Endodermal cell (in vitro differentiated cells): ENCODE measurements around the gene KIAA1958. TPM values are rescaled to one million over a fixed set of nuclear protein-coding genes. Genes with fewer than 3 reads are reported as not detected.

Experiments
- DNase-seq: peaks from one replicate; pipeline ENCODE4 v3.0.0-alpha.2; 2017
- H3K27ac ChIP-seq: 2 replicates; pipeline ENCODE4 v1.5.1; 2013; ENCODE audit warnings: mild to moderate bottlenecking, low read depth, low read length, moderate library complexity
- H3K27me3 ChIP-seq: 2 replicates; pipeline ENCODE4 v1.6.1; 2013; ENCODE audit warnings: mild to moderate bottlenecking, low read length, moderate library complexity; ENCODE audit not compliant: insufficient read depth, control insufficient read depth, poor library complexity, severe bottlenecking
- H3K36me3 ChIP-seq: 2 replicates; pipeline ENCODE4 v1.7.0; 2013; ENCODE audit warnings: mild to moderate bottlenecking, low read length, moderate library complexity; ENCODE audit not compliant: control insufficient read depth, insufficient read depth
- H3K4me1 ChIP-seq: one replicate; pipeline ENCODE4 v1.7.0; 2013; ENCODE audit warnings: low read length; ENCODE audit not compliant: control insufficient read depth, insufficient read depth
- H3K4me3 ChIP-seq: 2 replicates; pipeline ENCODE4 v1.5.1; 2013; ENCODE audit warnings: mild to moderate bottlenecking, low read length, moderate library complexity
- H3K9ac ChIP-seq: 2 replicates; pipeline ENCODE4 v1.6.1; 2013; ENCODE audit warnings: mild to moderate bottlenecking, low read length, moderate library complexity; ENCODE audit not compliant: poor library complexity, severe bottlenecking; ENCODE audit errors: extremely low read depth
- H3K9me3 ChIP-seq: 2 replicates; pipeline ENCODE4 v1.6.1; 2013; ENCODE audit warnings: mild to moderate bottlenecking, low read length, moderate library complexity; ENCODE audit not compliant: control insufficient read depth
- H3K27ac Mint-ChIP-seq: 2 replicates; pipeline ENCODE4 v1.8.0; 2020; ENCODE audit warnings: mixed read lengths
- H3K27me3 Mint-ChIP-seq: 2 replicates; pipeline ENCODE4 v1.8.0; 2021; ENCODE audit warnings: mild to moderate bottlenecking, mixed read lengths; ENCODE audit not compliant: insufficient read depth
- H3K36me3 Mint-ChIP-seq: 2 replicates; pipeline ENCODE4 v1.8.0; 2020; ENCODE audit warnings: low read depth, mixed read lengths
- H3K4me1 Mint-ChIP-seq: 2 replicates; pipeline ENCODE4 v1.8.0; 2020; ENCODE audit warnings: mixed read lengths
- H3K4me3 Mint-ChIP-seq: 2 replicates; pipeline ENCODE4 v1.8.0; 2020; ENCODE audit warnings: mild to moderate bottlenecking, moderate library complexity, mixed read lengths
- H3K9me3 Mint-ChIP-seq: 2 replicates; pipeline ENCODE4 v1.8.0; 2020; ENCODE audit warnings: mild to moderate bottlenecking, mixed read lengths
- WGBS, 2 experiments: methylation state at CpG; one replicate each; pipeline versions ENCODE4 v1.1.5 to v1.1.7; 2013; ENCODE audit warnings: missing lambda C conversion rate in 2 of 2, mixed read lengths in 1 of 2; ENCODE audit not compliant: insufficient coverage in 1 of 2, insufficient read length in 1 of 2; 5-methylcytosine and 5-hydroxymethylcytosine counted together
- total RNA-seq, 2 donors: library from RNA; stranded (reverse); fragmentation: NEBNext Ultra II Directional in 1 of 2; extraction: Animal tissue kit (Norgen Biotek cat#: 25700) in 1 of 2; gene quantifications; 2 replicates in 1 of 2; 3 replicates in 1 of 2; pipeline ENCODE4 v1.2.1, GENCODE V29; 2021
- TF ChIP-seq, protein P1 (sequence below): fragments of 200-600 bp; sonication (generic); conservative IDR thresholded peaks from 2 replicates; pipeline ENCODE4 v1.5.0; 2021; ENCODE audit warnings: antibody characterized with exemption, mild to moderate bottlenecking

The KIAA1958 gene
- total RNA-seq, 2 donors from 2014 or later = 44.6 to 50.9 TPM

- Histone ChIP-seq H3K4me1 (peaks cover 14% of the 10 kb centered on the region), H3K27me3 (no peaks in the 10 kb centered on the region), H3K4me3 (no peak overlapping the region), H3K9me3 (no peaks in the 10 kb centered on the region), H3K9ac (no peak overlapping the region), H3K27ac (no peak overlapping the region), H3K36me3 (peaks cover 4% of the 10 kb centered on the region)
- Mint-ChIP-seq H3K4me1 (peaks cover 30% of the 10 kb centered on the region), H3K27ac (no peak overlapping the region), H3K9me3 (no peaks in the 10 kb centered on the region), H3K27me3 (no peaks in the 10 kb centered on the region), H3K36me3 (peaks cover 12% of the 10 kb centered on the region), H3K4me3 (no peak overlapping the region)
- no peak for DNase-seq
- WGBS, 2 experiments = 94 to 100% methylated on average over 2 to 3 of the region's 3 CpGs
- TF ChIP-seq, protein P1, sequence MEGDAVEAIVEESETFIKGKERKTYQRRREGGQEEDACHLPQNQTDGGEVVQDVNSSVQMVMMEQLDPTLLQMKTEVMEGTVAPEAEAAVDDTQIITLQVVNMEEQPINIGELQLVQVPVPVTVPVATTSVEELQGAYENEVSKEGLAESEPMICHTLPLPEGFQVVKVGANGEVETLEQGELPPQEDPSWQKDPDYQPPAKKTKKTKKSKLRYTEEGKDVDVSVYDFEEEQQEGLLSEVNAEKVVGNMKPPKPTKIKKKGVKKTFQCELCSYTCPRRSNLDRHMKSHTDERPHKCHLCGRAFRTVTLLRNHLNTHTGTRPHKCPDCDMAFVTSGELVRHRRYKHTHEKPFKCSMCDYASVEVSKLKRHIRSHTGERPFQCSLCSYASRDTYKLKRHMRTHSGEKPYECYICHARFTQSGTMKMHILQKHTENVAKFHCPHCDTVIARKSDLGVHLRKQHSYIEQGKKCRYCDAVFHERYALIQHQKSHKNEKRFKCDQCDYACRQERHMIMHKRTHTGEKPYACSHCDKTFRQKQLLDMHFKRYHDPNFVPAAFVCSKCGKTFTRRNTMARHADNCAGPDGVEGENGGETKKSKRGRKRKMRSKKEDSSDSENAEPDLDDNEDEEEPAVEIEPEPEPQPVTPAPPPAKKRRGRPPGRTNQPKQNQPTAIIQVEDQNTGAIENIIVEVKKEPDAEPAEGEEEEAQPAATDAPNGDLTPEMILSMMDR = no peak
Measured at GRCh38 chr9:112555101-112555643, 68.5 kb downstream of the KIAA1958 start.

- Histone ChIP-seq H3K27ac (no peak overlapping the region), H3K4me3 (no peak overlapping the region), H3K9me3 (no peaks in the 10 kb centered on the region), H3K9ac (no peak overlapping the region), H3K4me1 (peaks cover 7% of the 10 kb centered on the region), H3K36me3 (peaks cover 4% of the 10 kb centered on the region), H3K27me3 (no peaks in the 10 kb centered on the region)
- peaks cover 12% of the 10 kb centered on the region for H3K36me3 Mint-ChIP-seq
- DNase-seq = no peak
- 93 to 97% methylated on average over 6 to 9 of the region's 9 CpGs for WGBS, 2 experiments
- TF ChIP-seq, protein P1 = no peak
- H3K4me3 Mint-ChIP-seq = no peak overlapping the region
- H3K27me3 Mint-ChIP-seq = no peaks in the 10 kb centered on the region
- H3K27ac Mint-ChIP-seq = no peak overlapping the region
- H3K4me1 Mint-ChIP-seq = peaks cover 24% of the 10 kb centered on the region
- H3K9me3 Mint-ChIP-seq = no peaks in the 10 kb centered on the region
Measured at GRCh38 chr9:112555844-112556482, 69.3 kb downstream of the KIAA1958 start.

DNA sequence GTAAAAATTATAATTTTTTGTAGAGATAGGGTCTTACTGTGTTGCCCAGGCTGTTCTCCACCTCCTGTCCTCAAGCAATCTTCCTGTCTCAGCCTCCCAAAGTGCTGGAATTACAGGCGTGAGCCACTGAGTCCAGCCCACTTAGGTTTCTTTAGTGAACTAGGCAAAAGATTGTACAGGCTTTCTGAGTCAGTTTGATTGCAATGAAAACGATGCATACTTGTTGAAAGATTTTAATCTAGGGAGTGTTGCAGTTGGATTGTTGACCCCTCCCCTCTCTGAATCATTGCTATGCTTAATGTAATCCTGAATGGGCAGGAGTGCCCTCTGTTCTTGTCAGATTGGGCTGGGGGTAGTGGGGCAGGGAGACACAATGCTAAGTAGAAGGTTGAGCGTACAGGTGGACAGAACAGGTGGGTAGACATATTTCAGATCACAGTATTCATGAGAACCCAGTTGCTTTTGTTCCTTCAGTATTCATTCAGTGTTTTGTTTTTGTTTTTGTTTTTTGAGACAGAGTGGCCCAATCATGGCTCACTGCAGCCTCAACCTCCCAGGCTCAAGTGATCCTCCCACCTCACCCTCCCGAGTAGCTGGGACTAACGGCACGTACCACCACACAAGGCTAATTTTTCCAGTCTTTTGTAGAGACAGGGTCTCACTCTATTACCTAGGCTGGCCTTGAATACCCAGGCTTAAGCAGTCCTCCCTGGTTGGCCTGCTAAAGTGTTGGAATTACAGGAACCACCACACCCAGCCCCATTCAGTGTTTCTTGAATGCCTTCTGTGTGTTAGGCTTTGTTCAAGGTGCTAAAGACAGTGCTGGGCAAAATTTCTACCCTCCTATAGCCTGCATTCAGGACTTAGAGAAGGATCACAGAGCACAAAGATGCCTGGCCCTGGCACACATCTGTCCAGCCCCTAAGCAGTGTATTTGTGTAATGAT lies 70.1 kb downstream of the KIAA1958 start:
- no peaks in the 10 kb centered on the region for H3K27me3 ChIP-seq
- no peaks in the 10 kb centered on the region for H3K27me3 Mint-ChIP-seq
- H3K36me3 ChIP-seq = peaks cover 4% of the 10 kb centered on the region
- no peak overlapping the region for H3K9ac ChIP-seq
- no peak overlapping the region for H3K4me3 ChIP-seq
- TF ChIP-seq, protein P1 = no peak
- no peak for DNase-seq
- H3K4me1 Mint-ChIP-seq = peaks cover 20% of the 10 kb centered on the region
- H3K27ac Mint-ChIP-seq = peak overlapping the region; percentile 67
- H3K4me1 ChIP-seq = no peaks in the 10 kb centered on the region
- no peaks in the 10 kb centered on the region for H3K9me3 Mint-ChIP-seq
- H3K4me3 Mint-ChIP-seq = no peak overlapping the region
- WGBS, 2 experiments = 89 to 92% methylated on average over 6 of the region's 6 CpGs
- no peak overlapping the region for H3K27ac ChIP-seq
- H3K36me3 Mint-ChIP-seq = peaks cover 13% of the 10 kb centered on the region
- H3K9me3 ChIP-seq = no peaks in the 10 kb centered on the region
